ENCODE measurements around the gene SLX4IP.
"Not testable (repeated sequence)": the region's sequence is repeated elsewhere in the genome, so short reads cannot be mapped to it uniquely, and the experiment has no call there.

Gene SLX4IP

GRCh38 chr20:10576411-10577090 is 141.4 kb downstream of the SLX4IP start:
- no peak for DNase-seq (ENCODE audit: low read depth)

GRCh38 chr20:10577648-10578047 is 142.5 kb downstream of the SLX4IP start:
- DNase-seq (ENCODE audit: low read depth) = no peak

- DNase-seq (ENCODE audit: low read depth) = no peak
These were observed 143.5 kb downstream of the SLX4IP start for GRCh38 chr20:10578607-10579006.

- no peak for DNase-seq (ENCODE audit: low read depth)
These were observed 144.8 kb downstream of the SLX4IP start for GRCh38 chr20:10579942-10580341.

GRCh38 chr20:10580700-10581099 is 145.6 kb downstream of the SLX4IP start:
- no peak for DNase-seq (ENCODE audit: low read depth)

- peak; percentile 81 for DNase-seq (ENCODE audit: low read depth)
These were observed 146.7 kb downstream of the SLX4IP start for GRCh38 chr20:10581823-10582222.

- DNase-seq (ENCODE audit: low read depth) = no peak
These were observed 149.3 kb downstream of the SLX4IP start for GRCh38 chr20:10584371-10584770.

GRCh38 chr20:10585308-10585707 is 150.2 kb downstream of the SLX4IP start:
- DNase-seq (ENCODE audit: low read depth) = no peak

- DNase-seq (ENCODE audit: low read depth) = no peak
These were observed 151.2 kb downstream of the SLX4IP start for GRCh38 chr20:10586296-10586695.

GRCh38 chr20:10590446-10590845 is 155.3 kb downstream of the SLX4IP start:
- not testable (repeated sequence) for DNase-seq (ENCODE audit: low read depth)

GRCh38 chr20:10590950-10591671 is 156.0 kb downstream of the SLX4IP start:
- no peak for DNase-seq (ENCODE audit: low read depth)

GRCh38 chr20:10591946-10592521 is 156.9 kb downstream of the SLX4IP start:
- no peak for DNase-seq (ENCODE audit: low read depth)

- DNase-seq (ENCODE audit: low read depth) = no peak
These were observed 159.3 kb downstream of the SLX4IP start for GRCh38 chr20:10594296-10594868.

- DNase-seq (ENCODE audit: low read depth) = no peak
These were observed 160.2 kb downstream of the SLX4IP start for GRCh38 chr20:10595266-10595665.

- DNase-seq (ENCODE audit: low read depth) = no peak
These were observed 160.9 kb downstream of the SLX4IP start for GRCh38 chr20:10595985-10596384.

- DNase-seq (ENCODE audit: low read depth) = no peak
These were observed 161.6 kb downstream of the SLX4IP start for GRCh38 chr20:10596710-10597121.

- no peak for DNase-seq (ENCODE audit: low read depth)
These were observed 162.5 kb downstream of the SLX4IP start for GRCh38 chr20:10597637-10598036.

- no peak for DNase-seq (ENCODE audit: low read depth)
These were observed 167.2 kb downstream of the SLX4IP start for GRCh38 chr20:10602221-10602871.

GRCh38 chr20:10603378-10603777 is 168.3 kb downstream of the SLX4IP start:
- no peak for DNase-seq (ENCODE audit: low read depth)

- peak; percentile 71 for DNase-seq (ENCODE audit: low read depth)
These were observed 169.1 kb downstream of the SLX4IP start for GRCh38 chr20:10603971-10604864.

GRCh38 chr20:10604865-10605440 is 169.8 kb downstream of the SLX4IP start:
- DNase-seq (ENCODE audit: low read depth) = no peak

Data from HS-5 (cell line).